Measurements from ENCODE around the gene SASS6. TPM values are rescaled to one million over a fixed set of nuclear protein-coding genes. Genes with fewer than 3 reads are reported as not detected.

The SASS6 gene
- total and polyA plus RNA-seq, 9 of the 15 experiments (the other 6 are each of a cell fraction or from before 2014, with no cell fraction given) = 11.6 to 34.1 (median 18.0) TPM

GRCh38 chr1:100073531-100073930, 59.2 kb downstream of the SASS6 start (continued):
- TF ChIP-seq RERE (CRISPR knock-in tag; IDR thresholded peaks at IDR 0.05; ENCODE audit: borderline replicate concordance) = no peak
- no peak for TF ChIP-seq NFATC3 (IDR thresholded peaks at IDR 0.05)
- TF ChIP-seq NFXL1 (CRISPR knock-in tag; IDR thresholded peaks at IDR 0.05) = no peak
- no peak for TF ChIP-seq ZNF133 (CRISPR knock-in tag; IDR thresholded peaks at IDR 0.05)
- TF ChIP-seq TAL1 (IDR thresholded peaks at IDR 0.05) = no peak
- no peak for TF ChIP-seq FOXP4 (CRISPR knock-in tag; IDR thresholded peaks at IDR 0.05; ENCODE audit: borderline replicate concordance)
- TF ChIP-seq MAZ (CRISPR knock-in tag; conservative IDR thresholded peaks at IDR 0.05 in 1 of 2, IDR thresholded peaks at IDR 0.05 in 1 of 2) = no peak
- no peak for TF ChIP-seq GABPA (tag; conservative IDR thresholded peaks at IDR 0.05; ENCODE audit: low read depth)

Data from K562 (cell line).